Amniotic epithelial cell (primary cell): Measurements from ENCODE around the gene ITPRID2.
"Not testable (repeated sequence)": the region's sequence is repeated elsewhere in the genome, so short reads cannot be mapped to it uniquely, and the experiment has no call there.

Experiments
- DNase-seq: peaks from one replicate; pipeline ENCODE4 v3.0.0-alpha.2; 2010; ENCODE audit warnings: low read depth

Gene ITPRID2

GRCh38 chr2:181916726-181917718 lies 25.5 kb downstream of the ITPRID2 start:
- DNase-seq: peak; percentile 53

GRCh38 chr2:181918188-181918587 lies 26.7 kb downstream of the ITPRID2 start:
- no peak for DNase-seq

GRCh38 chr2:181923121-181923520 lies 31.6 kb downstream of the ITPRID2 start:
- DNase-seq: no peak

- no peak for DNase-seq
These were observed 32.8 kb downstream of the ITPRID2 start for GRCh38 chr2:181924336-181924735.

GRCh38 chr2:181934694-181935093 lies 43.2 kb downstream of the ITPRID2 start:
- DNase-seq: no peak

- DNase-seq: peak; percentile 22
These were observed 45.9 kb downstream of the ITPRID2 start for GRCh38 chr2:181937473-181937872.

GRCh38 chr2:181943411-181944124 lies 52.0 kb downstream of the ITPRID2 start:
- DNase-seq: no peak

- DNase-seq: no peak
These were observed 52.8 kb downstream of the ITPRID2 start for GRCh38 chr2:181944164-181944913.

GRCh38 chr2:181944914-181945291 lies 53.4 kb downstream of the ITPRID2 start:
- no peak for DNase-seq

GRCh38 chr2:181946444-181947127 lies 55.1 kb downstream of the ITPRID2 start:
- DNase-seq: no peak

GRCh38 chr2:181947273-181947672 lies 55.7 kb downstream of the ITPRID2 start:
- no peak for DNase-seq

GRCh38 chr2:181948227-181948626 lies 56.7 kb downstream of the ITPRID2 start:
- DNase-seq: no peak

- DNase-seq: no peak
These were observed 57.5 kb downstream of the ITPRID2 start for GRCh38 chr2:181949047-181949446.

GRCh38 chr2:181952404-181953226 lies 61.1 kb downstream of the ITPRID2 start:
- DNase-seq: no peak

- peak; percentile 56 for DNase-seq
These were observed 62.5 kb downstream of the ITPRID2 start for GRCh38 chr2:181953881-181954537.

GRCh38 chr2:181954538-181954883 lies 63.0 kb downstream of the ITPRID2 start:
- no peak for DNase-seq

- DNase-seq: peak; percentile 36
These were observed 63.5 kb downstream of the ITPRID2 start for GRCh38 chr2:181955010-181955409.

- DNase-seq: not testable (repeated sequence)
These were observed 64.3 kb downstream of the ITPRID2 start for GRCh38 chr2:181955866-181956265.

- no peak for DNase-seq
These were observed 66.1 kb downstream of the ITPRID2 start for GRCh38 chr2:181957668-181958067.

- no peak for DNase-seq
These were observed 67.2 kb downstream of the ITPRID2 start for GRCh38 chr2:181958726-181959125.
